ENCODE measurements around the gene OR6P1. TPM values are rescaled to one million over a fixed set of nuclear protein-coding genes. Genes with fewer than 3 reads are reported as not detected.

Gene OR6P1
- total RNA-seq, 1 donor from 2014 or later: not detected

GRCh38 chr1:158552296-158552695, 18.1 kb downstream of the OR6P1 start:
- no peaks in the 10 kb centered on the region for H3K36me3 Mint-ChIP-seq (ENCODE audit: unreplicated experiment)
- H3K4me1 Mint-ChIP-seq (ENCODE audit: unreplicated experiment): no peaks in the 10 kb centered on the region

GRCh38 chr1:158547533-158547932, 22.8 kb downstream of the OR6P1 start:
- Mint-ChIP-seq H3K27ac (ENCODE audit: unreplicated experiment) (no peak overlapping the region), H3K4me3 (ENCODE audit: unreplicated experiment) (no peak overlapping the region), H3K27me3 (ENCODE audit: unreplicated experiment) (no peaks in the 10 kb centered on the region), H3K36me3 (ENCODE audit: unreplicated experiment) (no peaks in the 10 kb centered on the region), H3K4me1 (ENCODE audit: unreplicated experiment) (no peaks in the 10 kb centered on the region), H3K9me3 (ENCODE audit: unreplicated experiment) (no peaks in the 10 kb centered on the region)
- DNase-seq (ENCODE audit: extremely low spot score, unreplicated experiment): no peak
- TF ChIP-seq CTCF (IDR thresholded peaks at IDR 0.05): no peak

More at GRCh38 chr1:158552296-158552695, 18.1 kb downstream of the OR6P1 start:
- H3K27me3 Mint-ChIP-seq (ENCODE audit: unreplicated experiment): no peaks in the 10 kb centered on the region
- no peak overlapping the region for H3K27ac Mint-ChIP-seq (ENCODE audit: unreplicated experiment)
- no peak for DNase-seq (ENCODE audit: extremely low spot score, unreplicated experiment)
- no peaks in the 10 kb centered on the region for H3K9me3 Mint-ChIP-seq (ENCODE audit: unreplicated experiment)
- no peak overlapping the region for H3K4me3 Mint-ChIP-seq (ENCODE audit: unreplicated experiment)
- TF ChIP-seq CTCF (IDR thresholded peaks at IDR 0.05): no peak

- TF ChIP-seq CTCF (IDR thresholded peaks at IDR 0.05): no peak
- no peaks in the 10 kb centered on the region for H3K9me3 Mint-ChIP-seq (ENCODE audit: unreplicated experiment)
- H3K27me3 Mint-ChIP-seq (ENCODE audit: unreplicated experiment): peaks cover 4% of the 10 kb centered on the region
- no peak overlapping the region for H3K4me3 Mint-ChIP-seq (ENCODE audit: unreplicated experiment)
- no peak for DNase-seq (ENCODE audit: extremely low spot score, unreplicated experiment)
- H3K27ac Mint-ChIP-seq (ENCODE audit: unreplicated experiment): no peak overlapping the region
- H3K4me1 Mint-ChIP-seq (ENCODE audit: unreplicated experiment): no peaks in the 10 kb centered on the region
- no peaks in the 10 kb centered on the region for H3K36me3 Mint-ChIP-seq (ENCODE audit: unreplicated experiment)
Measured at GRCh38 chr1:158537609-158538008, 32.8 kb downstream of the OR6P1 start.

- no peak for DNase-seq (ENCODE audit: extremely low spot score, unreplicated experiment)
- Mint-ChIP-seq H3K36me3 (ENCODE audit: unreplicated experiment) (no peaks in the 10 kb centered on the region), H3K27me3 (ENCODE audit: unreplicated experiment) (peaks cover 4% of the 10 kb centered on the region), H3K27ac (ENCODE audit: unreplicated experiment) (no peak overlapping the region), H3K9me3 (ENCODE audit: unreplicated experiment) (peaks cover 3% of the 10 kb centered on the region), H3K4me1 (ENCODE audit: unreplicated experiment) (no peaks in the 10 kb centered on the region), H3K4me3 (ENCODE audit: unreplicated experiment) (no peak overlapping the region)
- no peak for TF ChIP-seq CTCF (IDR thresholded peaks at IDR 0.05)
Measured at GRCh38 chr1:158534496-158534895, 35.9 kb downstream of the OR6P1 start.

- Mint-ChIP-seq H3K36me3 (ENCODE audit: unreplicated experiment) (no peaks in the 10 kb centered on the region), H3K27ac (ENCODE audit: unreplicated experiment) (no peak overlapping the region), H3K27me3 (ENCODE audit: unreplicated experiment) (no peaks in the 10 kb centered on the region), H3K9me3 (ENCODE audit: unreplicated experiment) (peaks cover 24% of the 10 kb centered on the region), H3K4me1 (ENCODE audit: unreplicated experiment) (no peaks in the 10 kb centered on the region), H3K4me3 (ENCODE audit: unreplicated experiment) (no peak overlapping the region)
- no peak for DNase-seq (ENCODE audit: extremely low spot score, unreplicated experiment)
- TF ChIP-seq CTCF (IDR thresholded peaks at IDR 0.05): no peak
Measured at GRCh38 chr1:158527190-158527815, 43.1 kb downstream of the OR6P1 start.
